ENCODE data around the gene NFIA.

NFIA gene

GRCh38 chr1:61368366-61368765 lies 286.0 kb downstream of the NFIA start:
- H3K36me3 ChIP-seq (ENCODE audit: insufficient read depth), result no peaks in the 10 kb centered on the region
- no peaks in the 10 kb centered on the region for H3K79me2 ChIP-seq (ENCODE audit: insufficient read depth, low read depth)
- H3K9ac ChIP-seq, result no peak overlapping the region
- H3K4me3 ChIP-seq (IDR thresholded peaks at IDR 0.05; ENCODE audit: insufficient read depth, low read depth, low read length), result no peak overlapping the region
- H4K20me1 ChIP-seq (ENCODE audit: insufficient read depth), result no peaks in the 10 kb centered on the region
- TF ChIP-seq, protein P1, sequence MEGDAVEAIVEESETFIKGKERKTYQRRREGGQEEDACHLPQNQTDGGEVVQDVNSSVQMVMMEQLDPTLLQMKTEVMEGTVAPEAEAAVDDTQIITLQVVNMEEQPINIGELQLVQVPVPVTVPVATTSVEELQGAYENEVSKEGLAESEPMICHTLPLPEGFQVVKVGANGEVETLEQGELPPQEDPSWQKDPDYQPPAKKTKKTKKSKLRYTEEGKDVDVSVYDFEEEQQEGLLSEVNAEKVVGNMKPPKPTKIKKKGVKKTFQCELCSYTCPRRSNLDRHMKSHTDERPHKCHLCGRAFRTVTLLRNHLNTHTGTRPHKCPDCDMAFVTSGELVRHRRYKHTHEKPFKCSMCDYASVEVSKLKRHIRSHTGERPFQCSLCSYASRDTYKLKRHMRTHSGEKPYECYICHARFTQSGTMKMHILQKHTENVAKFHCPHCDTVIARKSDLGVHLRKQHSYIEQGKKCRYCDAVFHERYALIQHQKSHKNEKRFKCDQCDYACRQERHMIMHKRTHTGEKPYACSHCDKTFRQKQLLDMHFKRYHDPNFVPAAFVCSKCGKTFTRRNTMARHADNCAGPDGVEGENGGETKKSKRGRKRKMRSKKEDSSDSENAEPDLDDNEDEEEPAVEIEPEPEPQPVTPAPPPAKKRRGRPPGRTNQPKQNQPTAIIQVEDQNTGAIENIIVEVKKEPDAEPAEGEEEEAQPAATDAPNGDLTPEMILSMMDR (conservative IDR thresholded peaks at IDR 0.05; ENCODE audit: low read depth, low read length), result no peak
- no peak overlapping the region for H3K27ac ChIP-seq
- no peak overlapping the region for H2AFZ ChIP-seq (ENCODE audit: low read depth)
- no peaks in the 10 kb centered on the region for H3K27me3 ChIP-seq (ENCODE audit: insufficient read depth, low read depth)
- H3K4me1 ChIP-seq (ENCODE audit: low read depth, poor library complexity, severe bottlenecking), result no peaks in the 10 kb centered on the region
- no peak overlapping the region for H3K4me2 ChIP-seq

- Histone ChIP-seq H3K27ac (no peak overlapping the region), H3K79me2 (ENCODE audit: insufficient read depth, low read depth) (no peaks in the 10 kb centered on the region), H3K27me3 (ENCODE audit: insufficient read depth, low read depth) (no peaks in the 10 kb centered on the region), H4K20me1 (ENCODE audit: insufficient read depth) (no peaks in the 10 kb centered on the region), H3K4me3 (IDR thresholded peaks at IDR 0.05; ENCODE audit: insufficient read depth, low read depth, low read length) (no peak overlapping the region), H3K9ac (no peak overlapping the region), H3K4me1 (ENCODE audit: low read depth, poor library complexity, severe bottlenecking) (peaks cover under 1% of the 10 kb centered on the region), H2AFZ (ENCODE audit: low read depth) (no peak overlapping the region), H3K4me2 (no peak overlapping the region), H3K36me3 (ENCODE audit: insufficient read depth) (no peaks in the 10 kb centered on the region)
- TF ChIP-seq, protein P1 (conservative IDR thresholded peaks at IDR 0.05; ENCODE audit: low read depth, low read length), result no peak
Observed at GRCh38 chr1:61368876-61369275, 286.5 kb downstream of the NFIA start.

DNA sequence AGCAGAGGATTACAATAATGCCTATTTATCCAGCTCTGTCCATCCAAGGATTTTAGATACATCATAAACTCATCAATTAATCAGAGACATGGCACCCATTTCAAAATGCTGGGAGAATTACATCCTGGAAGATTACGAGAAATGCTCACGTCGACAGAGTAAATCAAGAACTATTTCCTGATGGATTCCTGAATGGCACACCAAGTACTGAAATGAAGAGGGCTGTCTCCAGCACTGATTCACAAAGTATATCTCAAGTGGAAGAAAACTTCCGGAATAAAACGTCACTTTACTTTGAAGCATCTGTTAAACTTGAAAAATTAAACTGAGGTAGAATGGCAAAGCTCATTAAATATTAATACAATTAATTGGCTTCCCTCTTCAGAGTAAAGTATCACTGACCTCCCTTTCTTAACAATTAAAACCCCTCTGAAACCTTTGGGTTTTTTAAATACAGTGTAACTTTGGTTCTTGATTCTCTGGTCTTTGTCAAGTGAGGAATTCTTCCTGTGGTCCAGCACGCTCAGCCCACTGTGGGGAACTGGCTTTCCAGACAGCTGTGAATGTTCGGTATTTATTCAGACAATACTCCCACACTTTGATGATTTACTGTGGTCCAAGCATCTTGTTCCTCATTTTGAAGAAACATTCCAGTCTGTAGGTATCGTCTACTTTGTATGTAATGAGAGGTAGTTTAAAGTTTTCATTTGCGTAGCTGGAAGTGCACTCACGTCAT lies 288.0 kb downstream of the NFIA start:
- Histone ChIP-seq H4K20me1 (ENCODE audit: insufficient read depth) (no peaks in the 10 kb centered on the region), H3K9ac (no peak overlapping the region), H2AFZ (ENCODE audit: low read depth) (no peak overlapping the region), H3K36me3 (ENCODE audit: insufficient read depth) (no peaks in the 10 kb centered on the region), H3K4me1 (ENCODE audit: low read depth, poor library complexity, severe bottlenecking) (peaks cover 4% of the 10 kb centered on the region), H3K27ac (no peak overlapping the region), H3K4me3 (IDR thresholded peaks at IDR 0.05; ENCODE audit: insufficient read depth, low read depth, low read length) (no peak overlapping the region), H3K4me2 (no peak overlapping the region), H3K79me2 (ENCODE audit: insufficient read depth, low read depth) (no peaks in the 10 kb centered on the region), H3K27me3 (ENCODE audit: insufficient read depth, low read depth) (no peaks in the 10 kb centered on the region)
- TF ChIP-seq, protein P1 (conservative IDR thresholded peaks at IDR 0.05; ENCODE audit: low read depth, low read length), result no peak

GRCh38 chr1:61370913-61371279 lies 288.5 kb downstream of the NFIA start:
- H3K27ac ChIP-seq, result no peak overlapping the region
- no peaks in the 10 kb centered on the region for H3K79me2 ChIP-seq (ENCODE audit: insufficient read depth, low read depth)
- no peak overlapping the region for H2AFZ ChIP-seq (ENCODE audit: low read depth)
- no peaks in the 10 kb centered on the region for H3K36me3 ChIP-seq (ENCODE audit: insufficient read depth)
- H4K20me1 ChIP-seq (ENCODE audit: insufficient read depth), result no peaks in the 10 kb centered on the region
- no peak overlapping the region for H3K9ac ChIP-seq
- H3K4me3 ChIP-seq (IDR thresholded peaks at IDR 0.05; ENCODE audit: insufficient read depth, low read depth, low read length), result no peak overlapping the region
- TF ChIP-seq, protein P1 (conservative IDR thresholded peaks at IDR 0.05; ENCODE audit: low read depth, low read length), result no peak
- peaks cover 4% of the 10 kb centered on the region for H3K4me1 ChIP-seq (ENCODE audit: low read depth, poor library complexity, severe bottlenecking)
- H3K27me3 ChIP-seq (ENCODE audit: insufficient read depth, low read depth), result no peaks in the 10 kb centered on the region
- no peak overlapping the region for H3K4me2 ChIP-seq
